A375 (cell line): Measurements from ENCODE around the gene NAPG. TPM values are rescaled to one million over a fixed set of nuclear protein-coding genes. Genes with fewer than 3 reads are reported as not detected.

Experiments used
- total RNA-seq: library from RNA; depleted of rRNA; stranded (reverse); fragments of >200 nt; shearing (Covaris generic); gene quantifications from 2 replicates; pipeline ENCODE4 v1.2.3, GENCODE V29; 2014; rRNA removed

The NAPG gene
- total RNA-seq = 18.5 and 19.5 TPM in 2 replicates

DNA sequence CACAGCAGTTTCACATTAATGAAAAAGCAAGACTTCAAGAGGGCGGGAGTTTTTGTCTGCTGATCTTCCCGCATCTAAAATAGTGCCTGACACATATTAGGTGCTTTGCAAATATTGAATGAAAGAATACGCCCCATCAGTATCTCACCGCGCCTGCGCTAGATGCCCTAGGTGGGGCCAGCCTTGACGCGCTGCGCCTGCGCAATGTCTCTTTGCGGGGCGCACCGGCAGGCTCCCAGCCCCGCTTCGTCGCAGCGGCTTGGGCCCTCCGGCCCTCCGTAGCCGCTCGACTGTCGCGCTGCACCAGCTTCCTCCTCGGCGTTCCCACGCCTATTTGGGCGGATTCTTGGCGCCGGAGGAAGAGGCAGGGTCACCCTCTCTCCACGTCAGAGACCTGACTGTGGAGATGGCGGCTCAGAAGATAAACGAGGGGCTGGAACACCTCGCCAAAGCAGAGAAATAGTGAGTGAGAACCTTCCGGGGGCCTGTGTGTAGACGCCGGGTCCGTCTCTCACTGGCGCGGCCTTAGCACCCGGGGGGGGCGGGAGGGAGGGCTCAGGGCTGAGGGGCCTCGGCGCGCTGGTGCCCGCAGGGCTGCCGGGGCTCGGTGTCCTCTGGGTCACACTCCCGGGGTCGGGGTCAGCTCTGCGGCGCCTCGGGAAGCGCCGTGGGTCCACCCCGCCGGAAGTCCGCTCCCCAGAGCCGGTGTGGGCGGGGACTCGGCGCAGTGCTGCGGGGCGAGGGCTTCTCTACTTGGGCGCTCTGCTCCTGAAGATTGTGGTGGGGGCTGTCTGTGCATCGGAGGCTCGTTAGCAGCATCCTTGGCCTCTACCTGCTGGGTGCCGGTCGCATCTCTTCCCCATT, at the start of gene NAPG:
Gene NAPG, plus strand, starts transcription at position 331 of the 864 bp plus-strand sequence. Its CDS starts 76 bp downstream, at position 407.

Other genes with a start within 250 kb of the NAPG start
- gene APCDD1, start 71.4 kb upstream of the NAPG start, total RNA-seq = not detected in 2 replicates